Occipital lobe (tissue), 2 donors: ENCODE measurements around the gene ZC3H14. TPM values are rescaled to one million over a fixed set of nuclear protein-coding genes. Genes with fewer than 3 reads are reported as not detected.

Experiments used
- DNase-seq: peaks from one replicate; lab custom pipeline; 2025; lab: John Stamatoyannopoulos, UW
- total RNA-seq: library from RNA; depleted of rRNA; stranded (reverse); fragments of >200 nt; gene quantifications from one replicate; pipeline ENCODE4 v1.2.3, GENCODE V29; 2014

ZC3H14 gene
- total RNA-seq, 1 donor from 2014 or later: 80.6 TPM

DNA sequence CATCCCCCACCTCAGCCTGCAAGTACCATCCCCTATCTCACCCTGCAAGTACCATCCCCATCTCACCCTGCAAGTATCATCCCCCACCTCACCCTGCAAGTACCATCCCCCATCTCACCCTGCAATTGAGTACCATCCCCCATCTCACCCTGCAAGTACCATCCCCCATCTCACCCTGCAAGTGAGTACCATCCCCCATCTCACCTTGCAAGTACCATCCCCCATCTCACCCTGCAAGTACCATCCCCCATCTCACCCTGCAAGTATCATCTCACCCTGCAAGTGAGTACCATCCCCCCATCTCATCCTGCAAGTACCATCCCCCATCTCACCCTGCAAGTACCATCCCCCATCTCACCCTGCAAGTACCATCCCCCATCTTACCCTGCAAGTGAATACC lies 45.0 kb downstream of the ZC3H14 start:
- DNase-seq: no peak

GRCh38 chr14:88611878-88612277 lies 49.0 kb downstream of the ZC3H14 start:
- no peak for DNase-seq

- DNase-seq: no peak
Measured at GRCh38 chr14:88612981-88613380, 50.1 kb downstream of the ZC3H14 start.

DNA sequence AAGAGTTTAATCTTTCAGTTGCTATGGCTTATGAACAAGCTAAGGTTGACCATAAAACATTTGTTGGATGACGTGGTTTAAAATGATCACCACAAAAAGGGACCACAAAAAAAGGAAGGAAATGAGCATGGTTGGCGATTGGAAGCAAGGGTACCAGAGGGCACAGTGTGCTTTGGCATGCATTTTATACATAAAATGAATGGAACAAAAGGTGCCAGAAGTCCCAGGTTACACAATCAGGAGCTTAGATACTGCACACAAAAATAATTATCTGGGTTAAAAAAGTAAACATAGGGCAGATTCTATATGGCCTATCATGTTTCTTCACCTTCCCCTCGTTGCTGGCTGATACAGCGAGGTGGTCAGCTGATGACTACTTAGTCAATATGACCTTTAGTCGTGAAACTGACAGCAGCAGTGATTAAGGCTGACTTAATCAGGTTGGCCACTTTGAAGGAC lies 50.7 kb downstream of the ZC3H14 start:
- no peak for DNase-seq

DNA sequence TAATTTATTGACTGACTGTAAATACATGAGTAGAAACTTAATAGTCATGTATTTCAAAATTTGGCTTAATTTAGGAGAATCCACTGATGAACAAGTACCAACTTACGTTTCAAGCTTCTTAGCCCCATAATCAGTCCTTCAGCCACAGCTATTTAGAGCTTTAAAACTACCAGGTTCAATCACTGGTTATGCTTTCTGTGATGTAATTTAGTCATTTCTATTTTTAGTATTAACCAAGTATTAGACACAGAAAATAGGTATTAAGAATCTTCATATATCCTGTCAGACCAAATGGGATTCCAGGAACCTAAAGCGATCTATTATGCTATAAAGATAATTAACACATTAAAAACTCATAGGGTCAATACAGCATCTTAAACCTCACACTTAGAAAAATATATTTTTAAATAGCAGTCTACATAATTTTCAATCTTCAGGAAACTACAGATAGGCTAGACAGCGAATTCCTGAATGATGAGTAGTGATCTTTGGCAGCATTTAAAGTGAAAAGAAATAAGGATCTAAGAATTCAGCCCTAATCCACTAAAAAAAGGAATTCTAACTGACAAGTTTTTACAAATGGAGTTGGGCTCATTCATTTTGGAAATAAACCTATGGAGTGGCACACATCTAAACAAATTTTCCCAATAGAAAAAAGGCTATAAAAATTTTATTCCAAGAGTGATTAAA lies 51.5 kb downstream of the ZC3H14 start:
- DNase-seq: no peak

DNA sequence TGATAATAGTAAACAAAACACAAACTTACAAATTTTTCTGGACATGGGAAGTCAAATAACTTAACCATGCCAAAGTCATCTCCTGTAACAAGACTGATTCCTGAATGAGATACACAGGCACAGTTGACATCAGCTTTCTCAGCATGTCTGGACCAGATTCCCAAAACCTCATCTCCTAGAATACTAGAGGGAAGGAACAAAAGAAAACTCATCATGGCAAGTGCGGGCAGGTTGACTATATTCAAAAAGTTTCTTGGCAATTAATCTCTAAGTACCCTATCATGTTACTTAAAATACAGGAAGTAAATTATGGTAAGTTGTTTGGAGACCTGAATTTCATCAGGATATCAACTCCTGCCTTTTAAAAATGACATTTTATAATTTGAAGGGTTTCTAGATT lies 53.9 kb downstream of the ZC3H14 start:
- no peak for DNase-seq

- DNase-seq: no peak
Measured at GRCh38 chr14:88617479-88617878, 54.6 kb downstream of the ZC3H14 start.

- no peak for DNase-seq
Measured at GRCh38 chr14:88618476-88618875, 55.6 kb downstream of the ZC3H14 start.

DNA sequence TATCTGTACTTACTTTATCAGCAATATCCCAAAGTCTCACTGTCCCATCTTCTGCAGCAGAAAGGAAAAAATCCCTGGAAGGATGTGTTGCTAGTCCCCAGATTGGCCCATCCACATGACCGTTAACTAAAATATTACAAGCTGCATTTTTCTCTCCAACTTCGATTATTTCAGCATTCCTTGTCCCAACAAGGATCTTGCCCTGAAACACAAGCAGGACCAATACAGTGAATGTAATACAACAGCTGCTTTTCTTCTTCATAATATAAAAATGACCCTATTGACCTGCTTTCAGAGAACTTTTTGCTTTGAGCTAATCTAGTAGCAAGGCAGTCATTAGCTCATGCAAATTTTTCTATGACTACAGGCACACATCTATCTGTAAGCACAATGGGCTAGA lies 58.3 kb downstream of the ZC3H14 start:
- DNase-seq: no peak

DNA sequence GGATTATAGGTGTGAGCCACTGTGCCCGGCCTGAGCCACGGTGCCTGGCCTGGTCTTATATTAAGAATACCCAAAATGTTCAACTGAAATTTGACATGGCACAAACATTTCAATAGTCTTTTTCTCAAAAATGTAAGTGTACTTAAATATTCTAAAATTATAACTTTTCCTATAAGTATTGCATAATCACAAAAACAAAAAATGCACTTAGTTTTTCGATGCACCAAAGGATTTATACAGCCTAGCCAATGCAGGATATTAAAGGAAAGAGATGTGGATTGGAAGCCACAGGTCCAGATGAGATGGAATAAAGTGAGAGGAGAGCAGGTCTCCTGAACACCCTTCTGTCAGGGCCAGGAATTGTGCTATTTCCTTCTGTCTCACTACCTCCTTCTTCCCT lies 62.8 kb downstream of the ZC3H14 start:
- no peak for DNase-seq

DNA sequence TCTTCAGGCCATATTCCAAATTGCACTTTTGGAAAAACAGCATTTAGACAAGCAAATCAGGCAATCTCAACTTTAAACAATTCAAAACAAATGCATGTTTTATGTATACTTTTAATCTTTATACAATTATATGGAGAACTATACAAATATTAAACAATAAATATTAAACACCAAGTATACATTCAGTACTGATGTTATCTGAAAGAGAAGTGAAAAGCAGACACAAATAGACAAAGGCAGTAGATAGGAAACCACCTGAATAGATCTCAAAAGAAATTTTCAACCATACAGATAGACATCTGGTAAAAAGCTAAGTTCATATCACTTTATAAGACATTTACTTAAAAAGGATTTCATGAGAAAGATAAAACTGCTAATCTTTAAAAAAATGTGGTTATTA lies 65.2 kb downstream of the ZC3H14 start:
- DNase-seq: no peak

- no peak for DNase-seq
Measured at GRCh38 chr14:88628462-88628861, 65.6 kb downstream of the ZC3H14 start.

- no peak for DNase-seq
Measured at GRCh38 chr14:88630565-88630964, 67.7 kb downstream of the ZC3H14 start.

GRCh38 chr14:88631091-88631490 lies 68.3 kb downstream of the ZC3H14 start:
- no peak for DNase-seq

GRCh38 chr14:88632512-88632911 lies 69.7 kb downstream of the ZC3H14 start:
- DNase-seq: no peak

DNA sequence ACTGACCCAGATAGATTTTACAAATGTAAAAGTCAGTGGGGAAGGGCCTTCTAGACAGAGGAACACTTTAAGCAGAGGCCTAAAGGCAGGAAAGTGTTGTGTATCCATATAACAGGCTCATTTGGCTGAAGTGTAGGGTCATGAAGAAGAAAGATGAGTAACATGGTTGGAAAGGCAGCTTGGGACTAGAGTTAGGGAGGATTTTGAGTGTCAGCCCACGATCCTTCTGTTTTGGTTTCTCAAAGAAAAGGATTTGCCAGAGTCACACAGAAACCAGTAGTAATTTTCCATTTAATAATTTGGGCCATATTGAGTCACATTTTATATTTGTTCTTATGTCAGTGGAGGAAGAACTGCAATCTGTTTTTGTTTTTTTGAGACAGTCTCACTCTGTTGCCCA lies 76.4 kb downstream of the ZC3H14 start:
- DNase-seq: no peak

DNA sequence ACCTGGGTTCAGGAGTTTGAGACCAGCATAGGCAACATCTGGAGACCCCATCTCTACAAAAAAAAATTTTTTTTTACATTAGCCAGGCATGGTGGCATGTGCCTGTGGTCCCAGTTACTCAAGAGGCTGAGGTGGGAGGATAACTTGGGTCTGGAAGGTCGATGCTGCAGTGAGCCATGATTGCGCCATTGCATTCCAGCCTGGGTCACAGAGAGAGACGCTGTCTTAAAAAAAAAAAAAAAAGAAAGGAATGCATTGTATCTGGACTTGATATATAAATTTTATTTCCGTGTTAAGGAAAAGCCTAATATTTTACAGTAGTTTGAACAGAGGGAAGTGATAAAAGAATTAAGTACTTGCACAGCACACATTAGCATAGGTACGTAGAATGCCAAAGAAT lies 97.2 kb downstream of the ZC3H14 start:
- no peak for DNase-seq

DNA sequence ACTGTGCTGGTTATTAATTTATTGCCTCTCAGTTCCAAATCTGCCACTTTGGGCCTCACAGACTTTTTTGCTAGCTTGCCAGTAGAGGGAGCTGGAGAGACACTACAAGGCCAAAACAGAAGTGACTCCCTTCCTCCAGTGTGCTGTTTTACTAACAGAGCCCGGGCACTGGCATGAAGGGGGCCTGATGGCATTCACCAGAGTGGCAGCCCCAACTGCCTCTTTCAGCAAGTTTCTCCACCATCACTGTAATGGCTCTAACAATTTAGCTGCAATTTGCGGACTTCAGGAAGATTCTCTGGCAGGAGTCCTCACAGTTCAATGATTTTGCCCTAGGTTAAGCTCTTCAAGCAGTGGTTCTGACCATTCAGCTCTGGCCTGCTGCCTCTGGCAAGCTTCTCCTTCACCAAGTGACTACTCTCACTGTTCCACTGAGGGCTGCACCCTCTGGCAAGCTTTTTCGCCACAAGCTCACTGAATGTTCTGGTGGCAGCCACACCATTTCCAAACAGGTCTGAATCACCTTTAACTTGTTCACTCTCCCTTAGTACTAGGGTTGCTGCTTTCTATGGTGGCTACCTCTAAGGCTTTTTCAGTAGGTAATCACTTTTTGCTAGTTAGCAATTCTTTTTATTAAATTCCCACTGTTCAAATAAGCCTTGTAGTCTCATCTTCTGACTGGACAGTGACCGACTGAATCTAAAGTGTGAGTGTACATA lies 104.9 kb downstream of the ZC3H14 start:
- DNase-seq: peak; percentile 45

- DNase-seq: no peak
Measured at GRCh38 chr14:88668448-88669116, 105.7 kb downstream of the ZC3H14 start.

DNA sequence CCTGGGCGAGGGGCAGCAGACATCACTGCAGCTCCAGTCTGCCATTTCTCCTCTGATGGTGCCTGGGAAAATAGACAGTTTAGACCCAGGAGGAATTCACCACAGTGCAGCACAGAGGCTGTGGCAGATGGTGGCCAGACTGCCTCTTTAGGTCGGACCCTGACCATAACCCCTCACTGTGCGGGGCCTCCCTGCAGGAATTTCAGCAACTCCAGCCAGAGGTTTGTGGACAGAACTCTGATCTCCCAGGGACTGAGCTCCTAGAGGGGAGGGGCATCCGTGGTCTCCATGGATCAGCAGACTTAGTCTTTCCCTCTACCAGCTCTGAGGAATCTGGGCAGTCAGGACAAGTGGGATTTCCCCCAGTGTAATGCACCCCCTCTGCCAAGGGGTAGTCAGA lies 106.5 kb downstream of the ZC3H14 start:
- DNase-seq: no peak
